ENCODE results near the gene DCTD. TPM values are rescaled to one million over a fixed set of nuclear protein-coding genes. Genes with fewer than 3 reads are reported as not detected.

The DCTD gene
- total and polyA plus RNA-seq, 2 of the 13 experiments (the other 11 are each of a cell fraction or from before 2014, with no cell fraction given), result 85.1 to 95.3 TPM

DNA sequence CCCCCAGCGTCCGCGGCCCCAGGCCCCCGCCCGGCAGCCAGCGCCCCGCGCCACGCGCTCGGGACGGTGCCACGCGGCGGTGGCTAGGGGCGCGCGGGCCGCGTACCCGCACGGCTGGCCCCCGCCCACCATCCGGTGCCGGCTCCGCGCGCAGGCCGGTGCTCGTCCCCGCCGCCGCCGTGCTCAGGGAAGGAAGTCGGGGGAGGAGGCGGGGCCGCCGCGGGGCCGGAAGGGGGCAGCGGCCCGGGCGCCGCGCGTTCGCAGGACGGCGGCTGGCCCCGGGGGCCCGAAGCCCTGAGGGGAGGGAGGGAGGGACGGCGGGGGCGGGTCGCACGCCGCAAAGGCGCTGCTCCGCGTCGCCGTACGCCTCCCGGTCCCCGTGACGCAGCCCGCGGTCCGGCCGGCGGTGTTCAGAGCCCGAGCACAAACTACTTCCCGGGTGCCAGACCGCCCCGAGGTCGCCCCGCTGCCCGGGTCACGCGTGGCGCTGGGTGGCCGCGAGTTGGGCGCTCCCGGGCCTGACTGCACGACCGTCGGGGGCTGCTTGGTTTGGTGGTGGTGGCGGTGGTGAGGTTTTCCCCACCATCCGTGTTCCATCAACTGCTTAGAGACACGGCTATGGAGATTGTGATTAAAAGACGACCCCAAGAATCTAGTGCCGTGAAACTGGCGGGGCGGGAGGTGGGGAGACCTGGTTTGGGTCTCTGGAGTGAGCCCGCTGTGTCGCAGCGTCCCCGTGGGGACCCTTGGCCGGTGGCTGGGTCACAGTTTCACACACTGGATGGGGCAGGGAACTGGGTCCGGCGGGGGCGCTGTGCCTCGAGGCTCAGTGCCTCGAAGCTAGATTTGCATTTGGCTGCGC lies at the start of gene DCTD (continued):
- TF ChIP-seq, protein P1, sequence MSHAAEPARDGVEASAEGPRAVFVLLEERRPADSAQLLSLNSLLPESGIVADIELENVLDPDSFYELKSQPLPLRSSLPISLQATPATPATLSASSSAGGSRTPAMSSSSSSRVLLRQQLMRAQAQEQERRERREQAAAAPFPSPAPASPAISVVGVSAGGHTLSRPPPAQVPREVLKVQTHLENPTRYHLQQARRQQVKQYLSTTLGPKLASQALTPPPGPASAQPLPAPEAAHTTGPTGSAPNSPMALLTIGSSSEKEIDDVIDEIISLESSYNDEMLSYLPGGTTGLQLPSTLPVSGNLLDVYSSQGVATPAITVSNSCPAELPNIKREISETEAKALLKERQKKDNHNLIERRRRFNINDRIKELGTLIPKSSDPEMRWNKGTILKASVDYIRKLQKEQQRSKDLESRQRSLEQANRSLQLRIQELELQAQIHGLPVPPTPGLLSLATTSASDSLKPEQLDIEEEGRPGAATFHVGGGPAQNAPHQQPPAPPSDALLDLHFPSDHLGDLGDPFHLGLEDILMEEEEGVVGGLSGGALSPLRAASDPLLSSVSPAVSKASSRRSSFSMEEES (CRISPR knock-in tag; IDR thresholded peaks at IDR 0.05), result no peak
- TF ChIP-seq, protein P2, sequence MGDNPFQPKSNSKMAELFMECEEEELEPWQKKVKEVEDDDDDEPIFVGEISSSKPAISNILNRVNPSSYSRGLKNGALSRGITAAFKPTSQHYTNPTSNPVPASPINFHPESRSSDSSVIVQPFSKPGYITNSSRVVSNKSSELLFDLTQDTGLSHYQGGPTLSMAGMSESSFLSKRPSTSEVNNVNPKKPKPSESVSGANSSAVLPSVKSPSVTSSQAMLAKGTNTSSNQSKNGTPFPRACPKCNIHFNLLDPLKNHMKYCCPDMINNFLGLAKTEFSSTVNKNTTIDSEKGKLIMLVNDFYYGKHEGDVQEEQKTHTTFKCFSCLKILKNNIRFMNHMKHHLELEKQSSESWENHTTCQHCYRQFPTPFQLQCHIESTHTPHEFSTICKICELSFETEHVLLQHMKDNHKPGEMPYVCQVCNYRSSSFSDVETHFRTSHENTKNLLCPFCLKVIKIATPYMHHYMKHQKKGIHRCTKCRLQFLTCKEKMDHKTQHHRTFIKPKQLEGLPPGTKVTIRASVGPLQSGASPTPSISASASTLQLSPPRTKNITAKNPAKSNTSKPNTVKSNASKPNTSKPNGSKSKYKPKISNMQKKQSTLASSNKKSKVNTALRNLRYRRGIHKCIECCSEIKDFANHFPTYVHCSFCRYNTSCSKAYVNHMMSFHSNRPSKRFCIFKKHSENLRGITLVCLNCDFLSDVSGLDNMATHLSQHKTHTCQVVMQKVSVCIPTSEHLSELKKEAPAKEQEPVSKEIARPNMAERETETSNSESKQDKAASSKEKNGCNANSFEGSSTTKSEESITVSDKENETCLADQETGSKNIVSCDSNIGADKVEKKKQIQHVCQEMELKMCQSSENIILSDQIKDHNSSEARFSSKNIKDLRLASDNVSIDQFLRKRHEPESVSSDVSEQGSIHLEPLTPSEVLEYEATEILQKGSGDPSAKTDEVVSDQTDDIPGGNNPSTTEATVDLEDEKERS (CRISPR knock-in tag; IDR thresholded peaks at IDR 0.05), result no peak
- TF ChIP-seq ZNF558 (CRISPR knock-in tag; IDR thresholded peaks at IDR 0.05; ENCODE audit: borderline replicate concordance), result no peak
- no peak for TF ChIP-seq ZNF781 (CRISPR knock-in tag; IDR thresholded peaks at IDR 0.05; ENCODE audit: borderline replicate concordance, not compliant biosample characterization)
- TF ChIP-seq, protein P3, sequence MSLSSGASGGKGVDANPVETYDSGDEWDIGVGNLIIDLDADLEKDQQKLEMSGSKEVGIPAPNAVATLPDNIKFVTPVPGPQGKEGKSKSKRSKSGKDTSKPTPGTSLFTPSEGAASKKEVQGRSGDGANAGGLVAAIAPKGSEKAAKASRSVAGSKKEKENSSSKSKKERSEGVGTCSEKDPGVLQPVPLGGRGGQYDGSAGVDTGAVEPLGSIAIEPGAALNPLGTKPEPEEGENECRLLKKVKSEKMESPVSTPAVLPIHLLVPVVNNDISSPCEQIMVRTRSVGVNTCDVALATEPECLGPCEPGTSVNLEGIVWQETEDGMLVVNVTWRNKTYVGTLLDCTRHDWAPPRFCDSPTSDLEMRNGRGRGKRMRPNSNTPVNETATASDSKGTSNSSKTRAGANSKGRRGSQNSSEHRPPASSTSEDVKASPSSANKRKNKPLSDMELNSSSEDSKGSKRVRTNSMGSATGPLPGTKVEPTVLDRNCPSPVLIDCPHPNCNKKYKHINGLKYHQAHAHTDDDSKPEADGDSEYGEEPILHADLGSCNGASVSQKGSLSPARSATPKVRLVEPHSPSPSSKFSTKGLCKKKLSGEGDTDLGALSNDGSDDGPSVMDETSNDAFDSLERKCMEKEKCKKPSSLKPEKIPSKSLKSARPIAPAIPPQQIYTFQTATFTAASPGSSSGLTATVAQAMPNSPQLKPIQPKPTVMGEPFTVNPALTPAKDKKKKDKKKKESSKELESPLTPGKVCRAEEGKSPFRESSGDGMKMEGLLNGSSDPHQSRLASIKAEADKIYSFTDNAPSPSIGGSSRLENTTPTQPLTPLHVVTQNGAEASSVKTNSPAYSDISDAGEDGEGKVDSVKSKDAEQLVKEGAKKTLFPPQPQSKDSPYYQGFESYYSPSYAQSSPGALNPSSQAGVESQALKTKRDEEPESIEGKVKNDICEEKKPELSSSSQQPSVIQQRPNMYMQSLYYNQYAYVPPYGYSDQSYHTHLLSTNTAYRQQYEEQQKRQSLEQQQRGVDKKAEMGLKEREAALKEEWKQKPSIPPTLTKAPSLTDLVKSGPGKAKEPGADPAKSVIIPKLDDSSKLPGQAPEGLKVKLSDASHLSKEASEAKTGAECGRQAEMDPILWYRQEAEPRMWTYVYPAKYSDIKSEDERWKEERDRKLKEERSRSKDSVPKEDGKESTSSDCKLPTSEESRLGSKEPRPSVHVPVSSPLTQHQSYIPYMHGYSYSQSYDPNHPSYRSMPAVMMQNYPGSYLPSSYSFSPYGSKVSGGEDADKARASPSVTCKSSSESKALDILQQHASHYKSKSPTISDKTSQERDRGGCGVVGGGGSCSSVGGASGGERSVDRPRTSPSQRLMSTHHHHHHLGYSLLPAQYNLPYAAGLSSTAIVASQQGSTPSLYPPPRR (CRISPR knock-in tag; IDR thresholded peaks at IDR 0.05; ENCODE audit: borderline replicate concordance), result peak; percentile 17; the same call in 1 of the 2 replicates
- TF ChIP-seq, protein P4, sequence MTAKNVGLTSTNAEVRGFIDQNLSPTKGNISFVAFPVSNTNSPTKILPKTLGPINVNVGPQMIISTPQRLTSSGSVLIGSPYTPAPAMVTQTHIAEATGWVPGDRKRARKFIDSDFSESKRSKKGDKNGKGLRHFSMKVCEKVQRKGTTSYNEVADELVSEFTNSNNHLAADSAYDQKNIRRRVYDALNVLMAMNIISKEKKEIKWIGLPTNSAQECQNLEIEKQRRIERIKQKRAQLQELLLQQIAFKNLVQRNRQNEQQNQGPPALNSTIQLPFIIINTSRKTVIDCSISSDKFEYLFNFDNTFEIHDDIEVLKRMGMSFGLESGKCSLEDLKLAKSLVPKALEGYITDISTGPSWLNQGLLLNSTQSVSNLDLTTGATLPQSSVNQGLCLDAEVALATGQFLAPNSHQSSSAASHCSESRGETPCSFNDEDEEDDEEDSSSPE (CRISPR knock-in tag; IDR thresholded peaks at IDR 0.05), result peak; percentile 58; the same call in 1 of the 2 replicates
- peak; percentile 73 for TF ChIP-seq ZNF292 (CRISPR knock-in tag; IDR thresholded peaks at IDR 0.05; ENCODE audit: borderline replicate concordance, low read depth)
- peak; percentile 77; the same call in 1 of the 2 replicates for TF ChIP-seq SAFB2 (CRISPR knock-in tag; IDR thresholded peaks at IDR 0.05; ENCODE audit: borderline replicate concordance, low read depth)
- TF ChIP-seq STAG1 (CRISPR knock-in tag; IDR thresholded peaks at IDR 0.05), result peak; percentile 14
- TF ChIP-seq, protein P5, sequence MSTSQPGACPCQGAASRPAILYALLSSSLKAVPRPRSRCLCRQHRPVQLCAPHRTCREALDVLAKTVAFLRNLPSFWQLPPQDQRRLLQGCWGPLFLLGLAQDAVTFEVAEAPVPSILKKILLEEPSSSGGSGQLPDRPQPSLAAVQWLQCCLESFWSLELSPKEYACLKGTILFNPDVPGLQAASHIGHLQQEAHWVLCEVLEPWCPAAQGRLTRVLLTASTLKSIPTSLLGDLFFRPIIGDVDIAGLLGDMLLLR (CRISPR knock-in tag; IDR thresholded peaks at IDR 0.05), result no peak
- TF ChIP-seq, protein P6, sequence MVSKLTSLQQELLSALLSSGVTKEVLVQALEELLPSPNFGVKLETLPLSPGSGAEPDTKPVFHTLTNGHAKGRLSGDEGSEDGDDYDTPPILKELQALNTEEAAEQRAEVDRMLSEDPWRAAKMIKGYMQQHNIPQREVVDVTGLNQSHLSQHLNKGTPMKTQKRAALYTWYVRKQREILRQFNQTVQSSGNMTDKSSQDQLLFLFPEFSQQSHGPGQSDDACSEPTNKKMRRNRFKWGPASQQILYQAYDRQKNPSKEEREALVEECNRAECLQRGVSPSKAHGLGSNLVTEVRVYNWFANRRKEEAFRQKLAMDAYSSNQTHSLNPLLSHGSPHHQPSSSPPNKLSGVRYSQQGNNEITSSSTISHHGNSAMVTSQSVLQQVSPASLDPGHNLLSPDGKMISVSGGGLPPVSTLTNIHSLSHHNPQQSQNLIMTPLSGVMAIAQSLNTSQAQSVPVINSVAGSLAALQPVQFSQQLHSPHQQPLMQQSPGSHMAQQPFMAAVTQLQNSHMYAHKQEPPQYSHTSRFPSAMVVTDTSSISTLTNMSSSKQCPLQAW (CRISPR knock-in tag; IDR thresholded peaks at IDR 0.05), result peak; percentile 59

Data from HepG2 (cell line).